Measurements from ENCODE around the gene FAM47B. TPM values are rescaled to one million over a fixed set of nuclear protein-coding genes. Genes with fewer than 3 reads are reported as not detected.

The FAM47B gene
- total RNA-seq, 1 donor, result not detected

- H3K27ac ChIP-seq (ENCODE audit: low read depth, low read length), result no peak overlapping the region
- H3K36me3 ChIP-seq (ENCODE audit: insufficient read depth, low read length), result no peaks in the 10 kb centered on the region
- H3K4me2 ChIP-seq (ENCODE audit: insufficient read depth, low read length), result no peak overlapping the region
- no peaks in the 10 kb centered on the region for H3K27me3 ChIP-seq (ENCODE audit: insufficient read depth, low read length)
- H3K9me3 ChIP-seq (ENCODE audit: low read depth, low read length), result no peaks in the 10 kb centered on the region
- H3K79me2 ChIP-seq (ENCODE audit: insufficient read depth, low read length), result no peaks in the 10 kb centered on the region
- H3K4me1 ChIP-seq (ENCODE audit: insufficient read depth, low read length), result no peaks in the 10 kb centered on the region
- H4K20me1 ChIP-seq (ENCODE audit: insufficient read depth, low read length), result no peaks in the 10 kb centered on the region
- H3K4me3 ChIP-seq (ENCODE audit: insufficient read depth, low read length), result no peak overlapping the region
- no peak for TF ChIP-seq CTCF (IDR thresholded peaks at IDR 0.05; ENCODE audit: extremely low read depth, low read depth, low read length)
- DNase-seq (ENCODE audit: insufficient read length, low spot score, missing footprints), result no peak
- H2AFZ ChIP-seq (ENCODE audit: low read length), result no peak overlapping the region
Observed at GRCh38 chrX:34987646-34988045, 45.0 kb downstream of the FAM47B start.

All from osteoblast (primary cell).